ENCODE results near the gene TAOK2.

TAOK2 gene

GRCh38 chr16:29987371-29988085 is 13.9 kb downstream of the TAOK2 start:
- no peak for DNase-seq (ENCODE audit: low spot score)

- DNase-seq (ENCODE audit: low spot score) = no peak
Measured at GRCh38 chr16:29988346-29989075, 14.8 kb downstream of the TAOK2 start.

DNA sequence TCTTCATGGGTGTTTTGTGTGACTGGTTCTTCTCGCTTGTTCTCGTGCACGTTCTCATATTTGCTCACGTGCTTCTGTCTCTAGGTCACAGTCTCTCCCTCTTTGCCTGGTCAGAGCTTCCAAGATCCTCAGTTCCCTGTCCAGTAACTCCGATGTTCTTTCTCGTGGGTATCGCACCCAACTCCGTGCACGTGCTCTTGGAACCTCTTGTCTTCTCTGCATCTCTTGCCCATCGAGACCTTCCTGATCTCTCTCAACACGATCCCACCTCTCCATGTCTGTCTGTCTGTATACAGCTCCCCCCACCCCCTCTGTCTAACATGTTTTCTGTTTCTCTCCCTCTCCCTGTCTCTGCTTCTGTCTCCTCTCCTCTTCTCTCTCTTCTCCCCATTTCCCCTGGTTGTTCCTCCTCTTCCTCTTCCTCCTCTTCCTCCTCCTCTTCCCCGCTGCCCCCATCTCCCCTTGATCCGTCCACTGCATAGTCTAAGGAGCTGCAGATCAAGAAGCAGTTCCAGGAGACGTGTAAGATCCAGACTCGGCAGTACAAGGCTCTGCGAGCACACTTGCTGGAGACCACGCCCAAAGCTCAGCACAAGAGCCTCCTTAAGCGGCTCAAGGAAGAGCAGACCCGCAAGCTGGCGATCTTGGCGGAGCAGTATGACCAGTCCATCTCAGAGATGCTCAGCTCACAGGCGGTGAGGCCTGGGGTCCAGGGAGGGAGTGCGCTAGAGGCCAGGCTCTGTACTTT is 15.6 kb downstream of the TAOK2 start:
- no peak for DNase-seq (ENCODE audit: low spot score)

DNA sequence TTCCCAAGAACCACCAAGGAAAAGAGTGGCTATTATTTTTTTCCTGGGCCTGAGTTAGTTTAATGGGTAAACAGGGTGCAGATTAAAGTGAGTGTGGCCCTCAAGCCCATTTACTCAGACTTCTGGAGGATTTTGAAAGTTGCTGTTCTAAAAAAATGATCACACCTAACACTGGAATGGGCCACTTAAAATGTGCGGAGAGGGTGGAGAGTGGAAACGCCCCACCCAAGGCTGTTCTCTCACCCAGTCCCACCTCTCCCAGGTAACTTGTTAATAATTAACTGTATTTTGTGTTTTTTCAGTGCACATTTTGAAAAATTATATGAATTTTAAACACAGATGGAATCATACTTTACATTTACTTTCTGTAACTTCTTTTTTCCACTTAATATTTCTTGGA is 16.4 kb downstream of the TAOK2 start:
- no peak for DNase-seq (ENCODE audit: low spot score)

DNA sequence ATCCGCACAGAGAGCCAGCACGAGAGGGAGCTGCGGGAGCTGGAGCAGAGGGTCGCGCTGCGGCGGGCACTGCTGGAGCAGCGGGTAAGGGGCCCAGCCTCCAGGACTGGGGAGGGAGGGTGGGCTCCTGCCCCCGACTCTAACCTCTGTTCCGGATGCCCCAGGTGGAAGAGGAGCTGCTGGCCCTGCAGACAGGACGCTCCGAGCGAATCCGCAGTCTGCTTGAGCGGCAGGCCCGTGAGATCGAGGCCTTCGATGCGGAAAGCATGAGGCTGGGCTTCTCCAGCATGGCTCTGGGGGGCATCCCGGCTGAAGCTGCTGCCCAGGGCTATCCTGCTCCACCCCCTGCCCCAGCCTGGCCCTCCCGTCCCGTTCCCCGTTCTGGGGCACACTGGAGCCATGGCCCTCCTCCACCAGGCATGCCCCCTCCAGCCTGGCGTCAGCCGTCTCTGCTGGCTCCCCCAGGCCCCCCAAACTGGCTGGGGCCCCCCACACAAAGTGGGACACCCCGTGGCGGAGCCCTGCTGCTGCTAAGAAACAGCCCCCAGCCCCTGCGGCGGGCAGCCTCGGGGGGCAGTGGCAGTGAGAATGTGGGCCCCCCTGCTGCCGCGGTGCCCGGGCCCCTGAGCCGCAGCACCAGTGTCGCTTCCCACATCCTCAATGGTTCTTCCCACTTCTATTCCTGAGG is 17.4 kb downstream of the TAOK2 start:
- DNase-seq (ENCODE audit: low spot score) = no peak

DNA sequence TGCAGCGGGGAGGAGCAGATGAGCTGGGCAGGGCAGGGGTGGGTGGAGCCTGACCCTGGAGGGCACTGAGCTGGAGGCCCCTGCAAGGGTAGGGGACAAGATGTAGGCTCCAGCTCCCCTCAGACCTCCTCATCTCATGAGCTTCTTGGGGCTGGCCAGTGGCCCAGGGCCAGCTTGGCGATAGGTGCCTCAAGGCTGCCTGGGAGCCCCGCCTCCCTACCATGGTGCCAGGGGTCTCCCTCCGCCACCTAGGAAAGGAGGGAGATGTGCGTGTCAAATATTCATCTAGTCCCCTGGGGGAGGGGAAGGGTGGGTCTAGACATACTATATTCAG is 17.9 kb downstream of the TAOK2 start:
- no peak for DNase-seq (ENCODE audit: low spot score)

DNA sequence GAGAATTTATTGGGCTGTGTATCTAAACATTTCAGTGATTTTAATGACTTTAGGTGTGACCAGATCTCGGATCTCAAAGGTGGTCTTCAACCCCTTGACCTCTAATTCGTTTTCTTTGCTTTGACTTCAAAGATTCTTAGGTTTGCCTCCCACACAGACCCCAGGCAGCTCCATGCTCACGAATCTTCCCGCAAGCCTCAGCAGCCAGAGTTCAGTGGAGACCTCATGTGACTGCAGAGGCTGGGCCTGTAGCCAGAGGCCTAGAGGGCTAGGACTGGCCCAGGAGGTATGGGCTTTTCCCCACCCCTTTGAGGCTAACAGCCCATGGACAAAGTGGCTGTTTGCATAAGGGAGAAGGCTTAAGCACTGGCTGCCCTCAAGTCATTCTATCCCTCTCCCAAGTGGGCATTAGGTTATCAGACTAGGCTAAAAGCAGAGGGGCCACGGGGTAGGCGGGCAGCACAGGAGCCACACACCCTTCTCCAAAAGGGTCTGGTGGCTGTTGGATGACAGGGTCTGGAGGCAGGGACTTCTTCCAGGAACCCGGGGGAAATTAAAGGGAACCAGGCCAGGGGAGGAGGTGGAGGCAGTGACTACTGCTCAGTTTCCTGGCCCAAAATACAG is 18.8 kb downstream of the TAOK2 start:
- no peak for DNase-seq (ENCODE audit: low spot score)

GRCh38 chr16:29993191-29993902 is 19.7 kb downstream of the TAOK2 start:
- peak; percentile 46 for DNase-seq (ENCODE audit: low spot score)

- no peak for DNase-seq (ENCODE audit: low spot score)
Measured at GRCh38 chr16:29993903-29994599, 20.4 kb downstream of the TAOK2 start.

DNA sequence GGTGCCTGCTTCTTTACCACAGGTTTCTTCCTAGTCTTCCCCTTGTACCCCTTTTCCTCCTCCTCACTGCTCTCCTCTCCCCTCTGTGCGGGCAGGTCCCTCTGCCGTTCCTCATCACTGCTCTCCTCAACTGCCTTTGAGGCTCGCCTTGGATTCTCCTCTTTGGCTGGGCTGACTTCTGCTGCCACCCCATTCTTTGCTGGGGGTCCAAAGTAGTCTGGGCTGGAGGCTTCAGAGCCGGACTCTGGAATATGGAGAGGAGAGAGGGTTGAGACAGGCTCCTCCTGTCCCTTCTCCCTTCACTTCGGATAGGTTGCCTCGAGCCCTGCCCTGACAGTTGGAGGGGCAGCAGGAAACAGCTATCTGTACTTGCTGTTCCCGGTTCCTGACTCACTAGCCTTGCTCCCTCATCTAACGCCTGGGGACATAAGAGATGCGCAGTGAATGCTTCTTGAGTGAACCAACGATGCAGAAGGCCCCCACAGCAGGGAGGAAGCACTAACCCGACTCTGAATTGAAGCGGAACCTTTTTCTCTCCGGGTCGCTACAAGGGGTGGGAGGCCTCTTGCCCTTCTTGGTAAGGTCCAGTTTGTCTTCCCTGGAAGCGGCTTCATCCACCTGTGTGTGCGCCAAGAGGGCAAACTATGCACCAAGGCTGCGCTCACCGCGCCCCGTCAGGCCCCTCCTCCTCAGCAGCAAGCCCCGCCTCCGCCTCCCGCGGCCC is 21.1 kb downstream of the TAOK2 start:
- peak; percentile 60 for DNase-seq (ENCODE audit: low spot score)

DNA sequence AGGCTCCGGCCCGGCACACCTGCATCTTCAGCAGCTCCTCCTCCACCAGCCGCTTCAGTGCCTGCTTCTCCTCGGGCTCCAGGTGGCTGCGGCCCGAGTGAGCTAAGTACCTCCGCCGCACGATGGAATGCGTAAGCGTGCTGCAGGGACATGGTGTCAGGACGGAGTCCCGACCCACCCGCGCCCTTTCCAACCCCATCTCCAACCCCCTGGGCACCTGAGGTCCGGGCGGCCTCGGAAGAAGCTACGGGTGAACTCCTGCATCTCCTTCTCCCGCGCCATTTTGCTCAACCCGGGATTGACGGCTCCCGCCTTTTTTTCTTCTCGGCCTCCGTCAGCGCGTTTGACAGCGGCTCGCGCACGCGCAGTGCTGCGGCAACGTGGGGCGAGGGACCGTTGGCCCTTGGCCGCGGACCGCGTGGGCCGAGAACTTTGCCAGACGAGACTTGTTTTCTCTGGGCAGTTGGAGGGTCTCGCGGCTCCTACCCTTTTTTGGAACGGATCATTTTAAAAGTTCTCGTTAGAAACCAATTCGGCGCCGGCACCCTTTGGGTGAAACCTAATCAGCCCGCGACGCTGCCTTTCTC is 21.7 kb downstream of the TAOK2 start, which contains the start of gene HIRIP3:
Gene HIRIP3 (minus strand): TSS at position 294 of the 587 bp plus-strand sequence. CDS start 12 bp downstream, at position 282.
- DNase-seq (ENCODE audit: low spot score) = peak; percentile 93

DNA sequence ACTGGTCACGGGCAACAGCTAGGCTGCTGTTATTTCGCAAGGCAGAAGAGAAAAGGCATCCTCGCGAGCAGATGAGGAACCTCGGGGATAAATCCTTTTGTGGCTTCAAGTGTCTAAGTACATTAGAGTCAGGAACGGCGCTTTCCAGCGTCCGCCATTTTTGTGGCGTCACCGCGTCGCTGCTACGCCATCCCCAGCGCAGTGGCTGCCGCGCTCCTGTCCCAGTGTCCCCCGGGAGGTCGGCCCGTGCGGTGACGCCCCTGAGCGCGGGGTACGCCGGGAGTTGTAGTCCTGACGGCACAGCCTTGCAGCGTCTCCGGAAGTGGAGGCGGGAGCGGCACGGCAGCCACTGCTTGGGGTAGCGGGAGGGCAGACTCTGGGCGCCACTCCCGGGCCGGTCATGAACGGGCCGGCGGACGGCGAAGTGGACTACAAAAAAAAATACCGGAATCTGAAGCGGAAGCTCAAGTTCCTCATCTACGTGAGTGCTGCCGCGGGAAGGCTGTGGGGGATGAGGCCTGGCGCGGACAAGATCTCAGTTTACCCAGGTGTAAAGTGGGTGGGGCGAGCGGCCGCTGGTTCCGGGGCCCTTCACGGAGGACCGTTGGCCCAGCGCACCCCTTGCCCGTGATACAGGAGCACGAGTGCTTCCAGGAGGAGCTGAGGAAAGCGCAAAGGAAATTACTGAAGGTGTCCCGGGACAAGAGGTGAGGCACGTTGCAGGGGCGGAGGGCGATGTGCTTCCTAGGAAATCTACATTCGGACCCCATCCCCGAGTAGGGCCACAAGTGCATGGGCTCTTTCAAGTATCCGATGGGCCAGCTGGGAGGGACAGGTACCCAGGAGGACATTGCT is 22.5 kb downstream of the TAOK2 start, which contains the start of gene INO80E:
Gene INO80E (plus strand): TSS at position 331 of the 855 bp plus-strand sequence. CDS start 70 bp downstream, at position 401.
- peak; percentile 99 for DNase-seq (ENCODE audit: low spot score)

GRCh38 chr16:29996766-29997250 is 23.1 kb downstream of the TAOK2 start:
- no peak for DNase-seq (ENCODE audit: low spot score)

DNA sequence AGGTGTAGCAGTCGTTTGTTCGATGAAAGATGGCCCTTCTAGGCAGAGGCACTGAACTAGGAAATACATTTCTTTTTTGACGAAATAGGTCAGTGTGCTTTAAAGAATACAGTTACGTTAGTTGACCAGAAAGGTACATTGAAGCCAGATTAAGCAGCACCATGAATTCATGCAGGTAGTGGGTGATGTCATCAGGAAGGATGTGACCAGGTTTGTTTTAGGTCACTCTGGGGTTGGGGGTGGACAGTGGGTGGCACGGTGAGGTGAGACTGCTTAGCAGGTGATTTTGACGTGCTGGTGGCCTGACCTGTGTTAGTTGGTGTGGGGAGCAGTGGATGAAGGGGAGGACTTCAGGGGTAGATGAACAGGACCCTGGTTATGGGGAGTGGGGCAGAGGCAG is 25.9 kb downstream of the TAOK2 start:
- DNase-seq (ENCODE audit: low spot score) = no peak

DNA sequence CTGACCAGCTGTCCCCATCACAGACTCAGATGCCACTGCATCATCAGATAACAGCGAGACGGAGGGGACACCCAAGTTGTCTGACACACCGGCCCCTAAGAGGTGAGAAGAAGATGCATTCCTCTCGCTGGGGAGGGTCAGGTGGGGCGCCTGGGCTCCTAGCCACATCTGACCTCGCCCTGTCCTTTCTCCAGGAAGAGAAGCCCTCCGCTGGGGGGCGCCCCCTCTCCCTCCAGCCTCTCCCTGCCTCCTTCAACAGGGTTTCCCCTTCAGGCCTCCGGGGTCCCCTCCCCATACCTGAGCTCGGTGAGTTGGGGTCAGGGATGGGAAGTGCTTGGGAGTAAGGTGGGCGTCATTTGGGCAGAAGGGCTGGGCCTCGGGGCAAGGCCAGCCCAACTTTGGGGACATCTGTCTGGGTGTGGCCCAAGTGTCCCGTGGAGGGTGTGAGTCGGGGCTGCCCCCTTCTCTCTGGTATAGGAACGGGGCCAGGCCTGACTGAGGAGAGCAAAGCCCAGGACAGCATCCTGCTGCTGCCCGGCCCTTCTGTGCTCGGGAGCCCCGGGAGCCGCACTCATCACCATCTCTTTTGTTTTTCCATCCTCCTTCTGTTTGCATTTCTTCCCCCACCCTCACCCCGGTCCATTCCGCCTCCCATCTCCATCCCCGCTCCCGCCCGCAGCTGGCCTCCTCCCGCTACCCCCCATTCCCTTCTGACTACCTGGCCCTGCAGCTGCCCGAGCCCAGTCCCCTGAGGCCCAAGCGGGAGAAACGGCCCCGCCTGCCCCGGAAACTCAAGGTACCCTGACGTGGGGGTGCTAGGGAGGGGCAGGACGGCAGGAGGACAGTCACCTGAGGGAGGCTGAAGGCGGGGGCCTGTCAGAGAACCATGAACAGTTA is 27.3 kb downstream of the TAOK2 start:
- peak; percentile 60 for DNase-seq (ENCODE audit: low spot score)

DNA sequence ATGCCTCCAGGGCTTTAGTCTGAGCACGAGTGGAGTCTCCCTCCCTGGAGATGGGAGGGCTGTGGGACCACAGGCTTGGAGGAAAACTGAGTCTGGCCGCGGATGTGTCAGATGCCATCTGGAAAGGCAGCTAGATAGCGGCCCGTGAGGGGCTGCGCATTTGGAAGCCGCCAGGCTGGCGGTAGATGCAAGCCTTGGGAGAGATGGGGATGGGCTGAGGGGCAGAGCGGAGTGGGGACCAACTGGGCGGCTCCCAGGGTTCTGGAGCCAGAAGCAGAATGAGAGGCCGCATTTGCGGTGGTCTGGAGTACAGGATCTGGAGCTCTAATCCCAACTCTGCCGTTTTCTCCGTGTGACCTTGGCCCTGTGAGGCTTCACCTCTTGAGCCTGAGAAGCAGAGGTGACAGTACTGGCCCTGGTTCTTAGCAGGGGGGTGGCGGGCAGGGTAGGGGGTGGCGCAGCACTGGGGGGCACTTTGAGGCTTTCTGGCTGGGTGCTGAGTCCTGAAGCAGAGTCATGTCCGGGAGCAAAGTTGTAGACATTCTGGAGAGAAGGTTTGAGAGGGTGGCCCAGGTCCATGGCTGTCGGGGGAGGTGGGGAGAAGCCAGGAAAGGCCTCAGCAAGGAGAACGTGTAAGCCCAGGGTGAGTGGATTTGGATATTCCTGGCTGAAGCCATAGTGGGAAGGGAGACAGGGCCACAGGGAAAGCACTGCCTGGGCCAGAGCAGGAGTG is 29.1 kb downstream of the TAOK2 start:
- DNase-seq (ENCODE audit: low spot score) = no peak

Data from left forelimb (tissue), 1 donor.